Transverse colon (tissue), 4 donors: ENCODE results near the gene APOF.
A peak's percentile ranks its signal among the peaks of the same experiment; 100 is the strongest.

Experiments used
- POLR2AphosphoS5 ChIP-seq, 3 donors: sonication (generic); formaldehyde crosslinking; IDR thresholded peaks; one replicate each; pipeline ENCODE4 v1.6.1; 2016; ENCODE audit warnings: antibody characterized with exemption in 3 of 3
- TF ChIP-seq, protein P1 (sequence below), 5 experiments: fragments of 200-600 bp in 3 of 5; fragments of 450-650 bp in 2 of 5; sonication (generic) in 3 of 5; IDR thresholded peaks; 1 replicate in 2 of 5; 2 replicates in 3 of 5; pipeline ENCODE4 v1.5.1; 2016 to 2017; ENCODE audit warnings: antibody characterized with exemption in 5 of 5, inconsistent platforms in 3 of 5, mild to moderate bottlenecking in 2 of 5, moderate library complexity in 1 of 5

DNA sequence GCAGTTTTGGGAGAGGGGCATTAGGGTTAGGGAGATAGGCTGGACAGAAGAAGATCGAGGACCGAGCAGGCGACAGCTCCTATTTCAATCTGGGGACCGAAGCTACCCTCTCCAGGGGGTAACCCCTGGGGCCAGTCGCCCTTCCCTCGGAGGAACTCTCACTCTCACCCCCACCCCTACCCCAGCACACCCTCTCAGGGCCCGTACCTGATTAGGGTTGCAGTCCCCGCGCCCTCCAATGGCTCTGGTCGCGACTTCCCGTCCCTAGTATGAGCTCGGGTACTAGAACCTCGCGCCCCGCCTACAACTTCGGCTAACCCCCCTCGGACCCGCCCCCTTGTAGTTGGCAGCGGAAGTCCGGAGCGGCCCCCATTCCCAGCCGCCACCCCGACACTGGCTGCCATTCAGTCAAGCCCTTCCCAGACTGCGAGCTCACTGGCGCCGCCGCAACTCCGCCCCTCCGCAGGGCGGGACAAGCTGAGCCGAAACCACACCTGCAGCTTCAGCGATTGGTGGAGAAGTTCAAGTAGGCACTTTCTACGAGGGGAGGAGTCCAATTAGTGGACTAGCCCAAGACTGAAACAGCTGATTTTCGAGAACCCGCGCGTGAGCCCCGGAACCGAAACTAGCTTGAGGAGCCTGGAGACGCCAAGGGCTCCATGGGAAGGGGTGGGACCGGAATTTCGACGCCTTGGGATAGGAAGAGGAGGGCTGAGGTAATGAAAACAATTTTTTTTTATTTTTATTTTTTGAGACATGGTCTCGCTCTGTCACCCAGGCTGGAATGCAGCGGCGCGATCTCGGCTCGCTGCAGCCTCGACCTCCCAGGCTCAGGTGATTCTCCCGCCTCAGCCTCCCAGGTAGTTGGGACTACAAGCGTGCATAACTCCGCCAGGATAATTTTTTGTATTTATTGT, 2.5 kb downstream of the APOF start, which contains the start of gene STAT2:
- peak; percentile 84 to 86 (median 85) for TF ChIP-seq POLR2AphosphoS5 (IDR thresholded peaks at IDR 0.05)
- TF ChIP-seq, protein P1, sequence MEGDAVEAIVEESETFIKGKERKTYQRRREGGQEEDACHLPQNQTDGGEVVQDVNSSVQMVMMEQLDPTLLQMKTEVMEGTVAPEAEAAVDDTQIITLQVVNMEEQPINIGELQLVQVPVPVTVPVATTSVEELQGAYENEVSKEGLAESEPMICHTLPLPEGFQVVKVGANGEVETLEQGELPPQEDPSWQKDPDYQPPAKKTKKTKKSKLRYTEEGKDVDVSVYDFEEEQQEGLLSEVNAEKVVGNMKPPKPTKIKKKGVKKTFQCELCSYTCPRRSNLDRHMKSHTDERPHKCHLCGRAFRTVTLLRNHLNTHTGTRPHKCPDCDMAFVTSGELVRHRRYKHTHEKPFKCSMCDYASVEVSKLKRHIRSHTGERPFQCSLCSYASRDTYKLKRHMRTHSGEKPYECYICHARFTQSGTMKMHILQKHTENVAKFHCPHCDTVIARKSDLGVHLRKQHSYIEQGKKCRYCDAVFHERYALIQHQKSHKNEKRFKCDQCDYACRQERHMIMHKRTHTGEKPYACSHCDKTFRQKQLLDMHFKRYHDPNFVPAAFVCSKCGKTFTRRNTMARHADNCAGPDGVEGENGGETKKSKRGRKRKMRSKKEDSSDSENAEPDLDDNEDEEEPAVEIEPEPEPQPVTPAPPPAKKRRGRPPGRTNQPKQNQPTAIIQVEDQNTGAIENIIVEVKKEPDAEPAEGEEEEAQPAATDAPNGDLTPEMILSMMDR (IDR thresholded peaks at IDR 0.05), result no peak
